Measurements from ENCODE around the gene FAM8A1. TPM values are rescaled to one million over a fixed set of nuclear protein-coding genes. Genes with fewer than 3 reads are reported as not detected.

Gene FAM8A1
- total RNA-seq, 1 experiment from 2014 or later: 13.4 TPM

GRCh38 chr6:17650656-17651309, 50.7 kb downstream of the FAM8A1 start:
- Histone ChIP-seq H3K4me2 (ENCODE audit: low read length) (no peak overlapping the region), H2AFZ (ENCODE audit: low read depth, low read length, poor library complexity, severe bottlenecking) (no peak overlapping the region), H3K4me3 (replicated peaks in 1 of 2; ENCODE audit: low read depth in 1 of 2, low read length in 2 of 2) (no peak overlapping the region), H4K20me1 (ENCODE audit: insufficient read depth) (no peaks in the 10 kb centered on the region), H3K27me3 (ENCODE audit: insufficient read depth, low read length) (no peaks in the 10 kb centered on the region), H3K27ac (ENCODE audit: low read depth, low read length) (no peak overlapping the region), H3K9me2 (ENCODE audit: insufficient read depth) (no peaks in the 10 kb centered on the region), H3K79me2 (ENCODE audit: insufficient read depth, low read length) (peaks cover 72% of the 10 kb centered on the region), H3K4me1 (ENCODE audit: control insufficient read depth in 1 of 2, insufficient read depth in 2 of 2, low read length in 2 of 2) (no peaks in the 10 kb centered on the region), H3K36me3 (ENCODE audit: control insufficient read depth in 1 of 2, insufficient read depth in 2 of 2, low read length in 2 of 2) (peaks cover 26 to 34% of the 10 kb centered on the region in 2 experiments), H3K9me3 (ENCODE audit: control insufficient read depth in 1 of 2, insufficient read depth in 1 of 2, low read depth in 1 of 2, low read length in 2 of 2) (no peaks in the 10 kb centered on the region), H3K9ac (ENCODE audit: low read length) (no peak overlapping the region)
- ChIA-PET RAD21 (ENCODE audit: low non-redundant PET in 1 of 2, low total read pairs in 2 of 2, uncharacterized antibody in 2 of 2, unreplicated experiment in 2 of 2) (no interaction called here), POLR2A (no interaction called here), CTCF (no interaction called here)
- intact Hi-C loops (cut with micrococcal nuclease): no loop called here
- DNase-seq (ENCODE audit: low read depth, low spot score) (no peak), ATAC-seq (no peak)
- TF ChIP-seq CBX3 (IDR thresholded peaks at IDR 0.05; ENCODE audit: low read depth) (no peak), CTCF (IDR thresholded peaks at IDR 0.05 in 2 of 3, conservative IDR thresholded peaks at IDR 0.05 in 1 of 3; ENCODE audit: borderline replicate concordance in 1 of 3, insufficient read depth in 1 of 3, low read depth in 2 of 3, low read length in 2 of 3) (no peak), ELF1 (IDR thresholded peaks at IDR 0.05; ENCODE audit: borderline replicate concordance, low read depth) (no peak), FOSL1 (IDR thresholded peaks at IDR 0.05; ENCODE audit: low read depth) (no peak), SP1 (IDR thresholded peaks at IDR 0.05; ENCODE audit: low read depth) (no peak), EGR1 (IDR thresholded peaks at IDR 0.05; ENCODE audit: low read depth) (no peak), ATF3 (IDR thresholded peaks at IDR 0.05) (no peak), POLR2AphosphoS5 (IDR thresholded peaks at IDR 0.05; ENCODE audit: low read depth, low read length) (no peak), CEBPB (IDR thresholded peaks at IDR 0.05; ENCODE audit: low read depth) (no peak), EZH2phosphoT487 (IDR thresholded peaks at IDR 0.05; ENCODE audit: borderline replicate concordance) (no peak), RAD21 (IDR thresholded peaks at IDR 0.05; ENCODE audit: low read depth) (no peak), SIN3A (IDR thresholded peaks at IDR 0.05; ENCODE audit: low read depth) (no peak), SRF (IDR thresholded peaks at IDR 0.05; ENCODE audit: low read depth) (no peak), JUND (IDR thresholded peaks at IDR 0.05) (no peak)
- BruUV-seq (replicated peaks): no TSS peak

All from HCT116 (cell line).